Right lobe of liver (tissue), 4 donors: ENCODE data around the gene GSG1L.

ENCODE experiments used
- CTCF ChIP-seq, 4 donors: fragments of 200-600 bp in 3 of 4; fragments of 450-650 bp in 1 of 4; IDR thresholded peaks; one replicate each; pipeline versions ENCODE4 v1.5.1 to v1.8.0; 2016 to 2022; ENCODE audit warnings: antibody characterized with exemption in 4 of 4, mild to moderate bottlenecking in 2 of 4
- POLR2A ChIP-seq: fragments of 450-650 bp; IDR thresholded peaks from one replicate; pipeline ENCODE4 v1.6.1; 2017; ENCODE audit warnings: antibody characterized with exemption, mild to moderate bottlenecking
- donor health status: DM: no; HTN: no; CAD: no.
- donor health status: DM: no; HTN: no; CAD: no.
- donor health status: DM: no; HTN: yes; CAD: no.

GRCh38 chr16:27841911-27842310, 221.6 kb downstream of the GSG1L start:
- no peak for TF ChIP-seq CTCF (IDR thresholded peaks at IDR 0.05)
- TF ChIP-seq POLR2A, result no peak
